HFFc6 (cell line): ENCODE results near the gene SUCLG2. TPM values are rescaled to one million over a fixed set of nuclear protein-coding genes. Genes with fewer than 3 reads are reported as not detected.

ENCODE experiments used
- DNase-seq: peaks from one replicate; pipeline ENCODE4 v3.0.0-alpha.2; 2018
- H3K27ac Mint-ChIP-seq: 2 replicates; pipeline ENCODE4 v1.8.0; 2020; ENCODE audit warnings: mild to moderate bottlenecking, mixed read lengths
- H3K27me3 Mint-ChIP-seq: 2 replicates; pipeline ENCODE4 v1.8.0; 2021; ENCODE audit warnings: mild to moderate bottlenecking, moderate library complexity, mixed read lengths; ENCODE audit not compliant: insufficient read depth
- H3K36me3 Mint-ChIP-seq: 2 replicates; pipeline ENCODE4 v1.8.0; 2021; ENCODE audit warnings: low read depth, mixed read lengths
- H3K4me1 Mint-ChIP-seq: 2 replicates; pipeline ENCODE4 v1.8.0; 2020; ENCODE audit warnings: low read depth, mixed read lengths
- H3K4me3 Mint-ChIP-seq: 2 replicates; pipeline ENCODE4 v1.8.0; 2020; ENCODE audit warnings: mild to moderate bottlenecking, moderate library complexity, mixed read lengths
- H3K9me3 Mint-ChIP-seq: 2 replicates; pipeline ENCODE4 v1.8.0; 2020; ENCODE audit warnings: mild to moderate bottlenecking, mixed read lengths
- CTCF ChIP-seq: fragments of 200-600 bp; sonication (generic); IDR thresholded peaks from 2 replicates; pipeline ENCODE4 v1.5.0; 2021; ENCODE audit warnings: antibody characterized with exemption, mild to moderate bottlenecking
- total RNA-seq, 6 experiments: library from RNA; stranded (reverse); fragmentation: NEBNext Ultra II Directional; extraction: Animal tissue kit (Norgen Biotek cat#: 25700); gene quantifications; 2 replicates in 1 of 6; 3 replicates in 5 of 6; pipeline ENCODE4 v1.2.3, GENCODE V29; 2021

Gene SUCLG2
- total RNA-seq, 6 experiments from 2014 or later, result 50.2 to 81.4 (median 75.2) TPM

- peaks cover 2% of the 10 kb centered on the region; the same call in 1 of the 2 replicates for H3K27me3 Mint-ChIP-seq
- no peak for TF ChIP-seq CTCF
- no peak overlapping the region for H3K4me3 Mint-ChIP-seq
- peaks cover 1% of the 10 kb centered on the region; the same call in 1 of the 2 replicates for H3K4me1 Mint-ChIP-seq
- peaks cover 6% of the 10 kb centered on the region; the same call in 1 of the 2 replicates for H3K36me3 Mint-ChIP-seq
- H3K9me3 Mint-ChIP-seq, result no peaks in the 10 kb centered on the region
- no peak for DNase-seq
- no peak overlapping the region for H3K27ac Mint-ChIP-seq
These were observed 277.1 kb downstream of the SUCLG2 start for GRCh38 chr3:67377299-67377698.

GRCh38 chr3:67376416-67376815, 278.0 kb downstream of the SUCLG2 start:
- no peak for DNase-seq
- no peaks in the 10 kb centered on the region for H3K4me1 Mint-ChIP-seq

GRCh38 chr3:67375976-67376375, 278.4 kb downstream of the SUCLG2 start:
- no peak for TF ChIP-seq CTCF
- DNase-seq, result no peak
- H3K4me3 Mint-ChIP-seq, result no peak overlapping the region
- no peaks in the 10 kb centered on the region; the same call in 1 of the 2 replicates for H3K27me3 Mint-ChIP-seq
- H3K27ac Mint-ChIP-seq, result no peak overlapping the region
- H3K9me3 Mint-ChIP-seq, result no peaks in the 10 kb centered on the region
- no peaks in the 10 kb centered on the region for H3K4me1 Mint-ChIP-seq
- peaks cover 10% of the 10 kb centered on the region for H3K36me3 Mint-ChIP-seq

More at GRCh38 chr3:67376416-67376815, 278.0 kb downstream of the SUCLG2 start:
- Mint-ChIP-seq H3K27ac (no peak overlapping the region), H3K4me3 (no peak overlapping the region), H3K36me3 (peaks cover 9% of the 10 kb centered on the region), H3K9me3 (no peaks in the 10 kb centered on the region), H3K27me3 (no peaks in the 10 kb centered on the region; the same call in 1 of the 2 replicates)
- no peak for TF ChIP-seq CTCF

- Mint-ChIP-seq H3K36me3 (no peaks in the 10 kb centered on the region), H3K27ac (no peak overlapping the region), H3K9me3 (no peaks in the 10 kb centered on the region), H3K27me3 (0 out of 2 replicates have a peak, but pooled peaks cover 2% of the 10 kb centered on the region), H3K4me3 (no peak overlapping the region), H3K4me1 (peaks cover 9% of the 10 kb centered on the region)
- no peak for DNase-seq
- no peak for TF ChIP-seq CTCF
These were observed 291.7 kb downstream of the SUCLG2 start for GRCh38 chr3:67362686-67363085.

- DNase-seq, result no peak
- Mint-ChIP-seq H3K9me3 (no peaks in the 10 kb centered on the region), H3K36me3 (no peaks in the 10 kb centered on the region), H3K4me3 (no peak overlapping the region), H3K27me3 (0 out of 2 replicates have a peak, but pooled peaks cover 2% of the 10 kb centered on the region), H3K27ac (no peak overlapping the region), H3K4me1 (peaks cover 11% of the 10 kb centered on the region)
- TF ChIP-seq CTCF, result no peak
These were observed 292.6 kb downstream of the SUCLG2 start for GRCh38 chr3:67361770-67362169.

- Mint-ChIP-seq H3K36me3 (no peaks in the 10 kb centered on the region), H3K27ac (no peak overlapping the region), H3K27me3 (0 out of 2 replicates have a peak, but pooled peaks cover 2% of the 10 kb centered on the region), H3K9me3 (no peaks in the 10 kb centered on the region), H3K4me1 (peaks cover 11% of the 10 kb centered on the region), H3K4me3 (no peak overlapping the region)
- DNase-seq, result no peak
- TF ChIP-seq CTCF, result no peak
These were observed 293.1 kb downstream of the SUCLG2 start for GRCh38 chr3:67361323-67361722.
